GM04503 (cell line): ENCODE results near the gene NCAM1.
A peak's percentile ranks its signal among the peaks of the same experiment; 100 is the strongest.

Experiments
- DNase-seq: peaks from one replicate; pipeline ENCODE4 v3.0.0-alpha.2; 2012; ENCODE audit warnings: low read depth

The NCAM1 gene

GRCh38 chr11:112968941-112969713 lies 7.9 kb downstream of the NCAM1 start:
- DNase-seq, result peak; percentile 31

GRCh38 chr11:112971195-112971594 lies 10.0 kb downstream of the NCAM1 start:
- no peak for DNase-seq

GRCh38 chr11:112971827-112972226 lies 10.6 kb downstream of the NCAM1 start:
- DNase-seq, result no peak

GRCh38 chr11:112972399-112973145 lies 11.4 kb downstream of the NCAM1 start:
- DNase-seq, result no peak

- no peak for DNase-seq
These were observed 13.8 kb downstream of the NCAM1 start for GRCh38 chr11:112975051-112975450.

GRCh38 chr11:112975493-112975892 lies 14.3 kb downstream of the NCAM1 start:
- DNase-seq, result no peak

GRCh38 chr11:112977755-112978154 lies 16.5 kb downstream of the NCAM1 start:
- DNase-seq, result peak; percentile 51

GRCh38 chr11:112983887-112984286 lies 22.7 kb downstream of the NCAM1 start:
- no peak for DNase-seq

- DNase-seq, result no peak
These were observed 28.0 kb downstream of the NCAM1 start for GRCh38 chr11:112989198-112989597.

- DNase-seq, result no peak
These were observed 32.6 kb downstream of the NCAM1 start for GRCh38 chr11:112993808-112994207.

- DNase-seq, result no peak
These were observed 34.3 kb downstream of the NCAM1 start for GRCh38 chr11:112995423-112996090.

GRCh38 chr11:112996994-112997393 lies 35.8 kb downstream of the NCAM1 start:
- no peak for DNase-seq

GRCh38 chr11:112997857-112998466 lies 36.7 kb downstream of the NCAM1 start:
- no peak for DNase-seq

GRCh38 chr11:112999520-112999919 lies 38.3 kb downstream of the NCAM1 start:
- no peak for DNase-seq

GRCh38 chr11:113001709-113002108 lies 40.5 kb downstream of the NCAM1 start:
- DNase-seq, result no peak

- DNase-seq, result no peak
These were observed 45.8 kb downstream of the NCAM1 start for GRCh38 chr11:113006896-113007445.

GRCh38 chr11:113014262-113015097 lies 53.3 kb downstream of the NCAM1 start:
- DNase-seq, result no peak

GRCh38 chr11:113015098-113015455 lies 53.9 kb downstream of the NCAM1 start:
- no peak for DNase-seq

GRCh38 chr11:113016905-113017304 lies 55.7 kb downstream of the NCAM1 start:
- no peak for DNase-seq

- no peak for DNase-seq
These were observed 57.7 kb downstream of the NCAM1 start for GRCh38 chr11:113018913-113019312.

- DNase-seq, result no peak
These were observed 58.5 kb downstream of the NCAM1 start for GRCh38 chr11:113019711-113020110.
